ENCODE data around the gene S100A11. TPM values are rescaled to one million over a fixed set of nuclear protein-coding genes. Genes with fewer than 3 reads are reported as not detected.

S100A11 gene
- total RNA-seq, 1 experiment from 2014 or later = 364 TPM

GRCh38 chr1:152067929-152068328 lies 31.1 kb upstream of the S100A11 start:
- BruUV-seq (replicated peaks) = no TSS peak

GRCh38 chr1:152067150-152067549 lies 30.3 kb upstream of the S100A11 start:
- no peak overlapping the region for H3K4me3 Mint-ChIP-seq (ENCODE audit: unreplicated experiment)
- POLR2A ChIA-PET = no interaction called here
- Histone ChIP-seq H3K4me3 (ENCODE audit: low read depth, low read length) (no peak overlapping the region), H3K36me3 (ENCODE audit: control insufficient read depth, insufficient read depth, low read length) (no peaks in the 10 kb centered on the region), H3K27me3 (replicated peaks; ENCODE audit: control insufficient read depth, insufficient read depth, low read length) (peaks cover 2% of the 10 kb centered on the region; the same call in 1 of the 2 replicates), H3K9me3 (no peaks in the 10 kb centered on the region), H3K4me1 (peaks cover 3% of the 10 kb centered on the region; the same call in 1 of the 2 replicates)
- H3K9me3 Mint-ChIP-seq (ENCODE audit: unreplicated experiment) = no peaks in the 10 kb centered on the region
- no peak for DNase-seq
- H3K4me1 Mint-ChIP-seq (ENCODE audit: low read depth, unreplicated experiment) = no peaks in the 10 kb centered on the region
- no TSS peak for BruUV-seq (replicated peaks)
- no peaks in the 10 kb centered on the region for H3K36me3 Mint-ChIP-seq (ENCODE audit: insufficient read depth, unreplicated experiment)
- TF ChIP-seq CTCF (IDR thresholded peaks at IDR 0.05; ENCODE audit: insufficient read depth in 1 of 2, low read depth in 1 of 2, low read length in 1 of 2, severe bottlenecking in 1 of 2, unreplicated experiment in 1 of 2) = no peak
- peaks cover 23% of the 10 kb centered on the region for H3K27me3 Mint-ChIP-seq (ENCODE audit: insufficient read depth, unreplicated experiment)
- H3K27ac Mint-ChIP-seq (ENCODE audit: unreplicated experiment) = no peak overlapping the region
- intact Hi-C loops (cut with micrococcal nuclease; ENCODE audit: unreplicated experiment) = no loop called here
- CTCF ChIA-PET = no interaction called here

More at GRCh38 chr1:152067929-152068328, 31.1 kb upstream of the S100A11 start:
- Mint-ChIP-seq H3K9me3 (ENCODE audit: unreplicated experiment) (no peaks in the 10 kb centered on the region), H3K4me3 (ENCODE audit: unreplicated experiment) (no peak overlapping the region), H3K27me3 (ENCODE audit: insufficient read depth, unreplicated experiment) (peaks cover 24% of the 10 kb centered on the region), H3K4me1 (ENCODE audit: low read depth, unreplicated experiment) (no peaks in the 10 kb centered on the region), H3K27ac (ENCODE audit: unreplicated experiment) (no peak overlapping the region), H3K36me3 (ENCODE audit: insufficient read depth, unreplicated experiment) (no peaks in the 10 kb centered on the region)
- intact Hi-C loops (cut with micrococcal nuclease; ENCODE audit: unreplicated experiment) = no loop called here
- no peak for DNase-seq
- H3K27me3 ChIP-seq (replicated peaks; ENCODE audit: control insufficient read depth, insufficient read depth, low read length) = peaks cover 2% of the 10 kb centered on the region; the same call in 1 of the 2 replicates
- H3K9me3 ChIP-seq = no peaks in the 10 kb centered on the region
- no peaks in the 10 kb centered on the region for H3K36me3 ChIP-seq (ENCODE audit: control insufficient read depth, insufficient read depth, low read length)
- POLR2A ChIA-PET = no interaction called here
- no peak for TF ChIP-seq CTCF (IDR thresholded peaks at IDR 0.05; ENCODE audit: insufficient read depth in 1 of 2, low read depth in 1 of 2, low read length in 1 of 2, severe bottlenecking in 1 of 2, unreplicated experiment in 1 of 2)
- no peak overlapping the region for H3K4me3 ChIP-seq (ENCODE audit: low read depth, low read length)
- CTCF ChIA-PET = interaction anchor here (0.9 kb wide), 1 partner anchor 390 kb away, joined by 4 read pairs; no protein-coding TSS in a partner anchor
- H3K4me1 ChIP-seq = peaks cover 3% of the 10 kb centered on the region; the same call in 1 of the 2 replicates

GRCh38 chr1:152061952-152062351 lies 25.1 kb upstream of the S100A11 start:
- CTCF ChIA-PET = interaction anchor here (0.7 kb wide), 1 partner anchor 495 kb away, joined by 3 read pairs; no protein-coding TSS in a partner anchor
- DNase-seq = no peak
- POLR2A ChIA-PET = no interaction called here
- Histone ChIP-seq H3K9me3 (no peaks in the 10 kb centered on the region), H3K4me1 (no peaks in the 10 kb centered on the region), H3K36me3 (ENCODE audit: control insufficient read depth, insufficient read depth, low read length) (no peaks in the 10 kb centered on the region), H3K27me3 (replicated peaks; ENCODE audit: control insufficient read depth, insufficient read depth, low read length) (peaks cover under 1% of the 10 kb centered on the region; the same call in 1 of the 2 replicates), H3K4me3 (ENCODE audit: low read depth, low read length) (no peak overlapping the region)
- Mint-ChIP-seq H3K36me3 (ENCODE audit: insufficient read depth, unreplicated experiment) (no peaks in the 10 kb centered on the region), H3K27ac (ENCODE audit: unreplicated experiment) (no peak overlapping the region), H3K4me1 (ENCODE audit: low read depth, unreplicated experiment) (no peaks in the 10 kb centered on the region), H3K4me3 (ENCODE audit: unreplicated experiment) (no peak overlapping the region), H3K9me3 (ENCODE audit: unreplicated experiment) (no peaks in the 10 kb centered on the region), H3K27me3 (ENCODE audit: insufficient read depth, unreplicated experiment) (peaks cover 16% of the 10 kb centered on the region)
- intact Hi-C loops (cut with micrococcal nuclease; ENCODE audit: unreplicated experiment) = no loop called here
- no TSS peak for BruUV-seq (replicated peaks)
- no peak for TF ChIP-seq CTCF (IDR thresholded peaks at IDR 0.05; ENCODE audit: insufficient read depth in 1 of 2, low read depth in 1 of 2, low read length in 1 of 2, severe bottlenecking in 1 of 2, unreplicated experiment in 1 of 2)

Data from Caco-2 (cell line).